ENCODE data around the gene CCDC197. TPM values are rescaled to one million over a fixed set of nuclear protein-coding genes. Genes with fewer than 3 reads are reported as not detected.

Gene CCDC197
- total RNA-seq, 1 donor from 2014 or later = 1.2 TPM

- DNase-seq = no peak
- peaks cover 100% of the 10 kb centered on the region for H3K4me1 ChIP-seq
Measured at GRCh38 chr14:93967637-93968250, 29.4 kb upstream of the CCDC197 start.

GRCh38 chr14:93969082-93969828, 27.8 kb upstream of the CCDC197 start:
- H3K4me1 ChIP-seq = peaks cover 95% of the 10 kb centered on the region
- H3K9me3 ChIP-seq (replicated peaks) = no peaks in the 10 kb centered on the region
- no peak for TF ChIP-seq CTCF (IDR thresholded peaks at IDR 0.05; ENCODE audit: borderline replicate concordance)
- H3K36me3 ChIP-seq = peaks cover 6% of the 10 kb centered on the region
- H3K27me3 ChIP-seq (ENCODE audit: low read depth) = no peaks in the 10 kb centered on the region
- intact Hi-C loops (cut with micrococcal nuclease) = no loop called here
- DNase-seq = peak; percentile 47
- no peak overlapping the region for H3K4me3 ChIP-seq
- H3K27ac ChIP-seq (replicated peaks) = peak overlapping the region; percentile 89

More at GRCh38 chr14:93967637-93968250, 29.4 kb upstream of the CCDC197 start:
- H3K27ac ChIP-seq (replicated peaks) = peak overlapping the region; percentile 89
- no peak overlapping the region for H3K4me3 ChIP-seq
- intact Hi-C loops (cut with micrococcal nuclease) = no loop called here
- no peaks in the 10 kb centered on the region for H3K9me3 ChIP-seq (replicated peaks)
- TF ChIP-seq CTCF (IDR thresholded peaks at IDR 0.05; ENCODE audit: borderline replicate concordance) = no peak
- H3K36me3 ChIP-seq = peaks cover 19% of the 10 kb centered on the region
- no peaks in the 10 kb centered on the region for H3K27me3 ChIP-seq (ENCODE audit: low read depth)

GRCh38 chr14:93970585-93970964, 26.5 kb upstream of the CCDC197 start:
- Histone ChIP-seq H3K27me3 (ENCODE audit: low read depth) (no peaks in the 10 kb centered on the region), H3K9me3 (replicated peaks) (no peaks in the 10 kb centered on the region), H3K27ac (replicated peaks) (peak overlapping the region; percentile 89), H3K4me3 (peak overlapping the region; percentile 67), H3K4me1 (peaks cover 85% of the 10 kb centered on the region), H3K36me3 (peaks cover 4% of the 10 kb centered on the region)
- no peak for DNase-seq
- TF ChIP-seq CTCF (IDR thresholded peaks at IDR 0.05; ENCODE audit: borderline replicate concordance) = peak; percentile 27
- intact Hi-C loops (cut with micrococcal nuclease) = no loop called here

- Histone ChIP-seq H3K4me1 (peaks cover 82% of the 10 kb centered on the region), H3K27ac (replicated peaks) (peak overlapping the region; percentile 89), H3K4me3 (peak overlapping the region; percentile 67), H3K9me3 (replicated peaks) (no peaks in the 10 kb centered on the region), H3K36me3 (peaks cover 4% of the 10 kb centered on the region), H3K27me3 (ENCODE audit: low read depth) (no peaks in the 10 kb centered on the region)
- no peak for TF ChIP-seq CTCF (IDR thresholded peaks at IDR 0.05; ENCODE audit: borderline replicate concordance)
- intact Hi-C loops (cut with micrococcal nuclease) = no loop called here
- no peak for DNase-seq
Measured at GRCh38 chr14:93970965-93971634, 26.0 kb upstream of the CCDC197 start.

- H3K4me3 ChIP-seq = peak overlapping the region; percentile 67
- H3K9me3 ChIP-seq (replicated peaks) = no peaks in the 10 kb centered on the region
- H3K36me3 ChIP-seq = peaks cover 4% of the 10 kb centered on the region
- no peak for TF ChIP-seq CTCF (IDR thresholded peaks at IDR 0.05; ENCODE audit: borderline replicate concordance)
- no peak for DNase-seq
- H3K4me1 ChIP-seq = peaks cover 77% of the 10 kb centered on the region
- H3K27ac ChIP-seq (replicated peaks) = peak overlapping the region; percentile 89
- no peaks in the 10 kb centered on the region for H3K27me3 ChIP-seq (ENCODE audit: low read depth)
- intact Hi-C loops (cut with micrococcal nuclease) = no loop called here
Measured at GRCh38 chr14:93971635-93972027, 25.5 kb upstream of the CCDC197 start.

All from left ventricle myocardium inferior (tissue), 1 donor.